NOMO-1 treated with dmso at 0.1 percent for 144 hours (cell line): ENCODE data around the gene FXR2.
"Not testable (repeated sequence)": the region's sequence is repeated elsewhere in the genome, so short reads cannot be mapped to it uniquely, and the experiment has no call there.

Experiments used
- DNase-seq: peaks from one replicate; lab custom pipeline; 2025; ENCODE audit not compliant: unreplicated experiment; lab: John Stamatoyannopoulos, UW

FXR2 gene

GRCh38 chr17:7614425-7615264 is at the start of gene FXR2:
FXR2 (minus strand) TSS chr17:7614897; CDS start chr17:7614532, 365 bp downstream.
- DNase-seq = peak; percentile 100

- no peak for DNase-seq
These were observed 42.4 kb upstream of the FXR2 start for GRCh38 chr17:7656958-7657609.

DNA sequence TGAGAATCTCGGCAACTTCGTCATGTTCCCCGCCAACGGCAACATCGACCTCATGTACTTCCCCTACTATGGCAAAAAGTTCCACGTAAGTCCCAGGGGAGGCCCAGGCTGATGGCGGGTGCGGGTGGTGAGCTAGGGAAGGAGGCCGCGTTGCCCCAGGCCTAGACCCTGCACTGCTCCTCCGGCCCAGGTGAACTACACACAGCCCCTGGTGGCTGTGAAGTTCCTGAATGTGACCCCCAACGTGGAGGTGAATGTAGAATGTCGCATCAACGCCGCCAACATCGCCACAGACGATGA is 40.8 kb upstream of the FXR2 start:
- no peak for DNase-seq

DNA sequence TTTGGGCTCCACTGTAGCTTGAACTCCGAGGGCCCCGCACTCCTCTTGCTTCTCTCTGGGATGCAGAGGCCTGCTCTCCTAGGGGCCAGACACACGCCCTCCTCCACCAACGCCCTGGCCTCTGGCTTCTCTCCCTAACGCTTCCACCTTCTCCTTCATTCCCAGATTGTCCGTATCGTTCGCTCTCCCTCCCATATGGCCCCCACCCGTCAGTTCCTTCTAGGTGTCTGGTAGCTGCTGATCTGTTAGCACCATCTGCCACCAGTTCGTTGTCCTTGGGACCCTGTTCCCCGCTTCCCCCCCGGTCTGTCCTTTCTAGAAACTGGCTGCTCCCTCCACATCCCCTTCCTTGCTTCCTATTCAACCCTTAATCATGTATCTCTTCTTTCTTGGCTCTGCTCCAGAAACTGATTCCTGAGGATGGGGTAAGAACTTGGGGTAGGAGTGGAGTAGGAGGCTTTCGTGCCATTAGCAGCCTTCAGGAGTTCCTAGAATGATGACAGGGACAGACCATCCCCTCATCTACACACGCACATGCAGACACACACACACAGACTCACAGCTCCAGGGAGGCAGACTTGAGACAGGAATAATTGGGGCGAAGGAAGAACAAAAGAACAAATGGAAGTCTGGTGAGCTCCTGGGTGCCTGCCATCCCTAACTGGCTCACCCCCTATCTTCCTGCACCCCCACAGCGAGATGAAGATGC is 40.3 kb upstream of the FXR2 start:
- no peak for DNase-seq

- no peak for DNase-seq
These were observed 38.0 kb upstream of the FXR2 start for GRCh38 chr17:7652388-7653356.

DNA sequence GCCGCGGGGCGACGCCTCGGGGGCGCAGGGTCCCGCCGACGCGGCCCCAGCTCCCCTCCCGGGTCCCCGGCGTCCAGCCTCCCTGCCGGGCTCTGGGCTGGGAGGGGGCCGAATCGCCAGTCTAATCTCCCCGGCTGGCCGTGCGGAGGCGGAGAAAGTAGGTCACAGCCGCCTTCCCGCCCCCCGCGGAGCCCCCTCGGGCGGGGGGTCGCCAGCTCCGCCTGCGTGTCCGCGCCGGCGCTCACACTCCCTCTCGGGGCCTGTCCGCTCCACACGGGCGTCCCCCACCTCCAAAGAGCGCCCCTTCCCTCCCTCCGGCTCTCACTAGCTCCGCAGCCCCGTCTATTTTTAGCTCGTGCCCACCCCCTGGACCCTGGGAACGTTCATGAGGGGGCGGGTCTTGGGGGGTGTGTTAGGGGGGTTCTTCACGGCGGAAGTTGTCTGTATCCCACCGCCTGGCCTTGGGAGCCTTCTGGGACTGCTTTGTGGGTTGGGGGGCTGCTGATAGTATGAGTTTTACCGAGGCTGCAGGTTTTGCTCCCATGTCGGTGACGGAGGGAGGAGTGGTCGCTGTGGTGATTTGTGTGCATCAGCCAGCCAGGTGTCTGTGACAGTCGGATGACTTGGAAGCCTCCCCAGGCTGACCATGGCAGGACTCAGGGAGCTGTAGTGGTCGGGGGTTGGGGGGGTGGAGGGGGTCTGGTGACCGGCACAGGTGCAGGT is 37.1 kb upstream of the FXR2 start:
- DNase-seq = no peak

DNA sequence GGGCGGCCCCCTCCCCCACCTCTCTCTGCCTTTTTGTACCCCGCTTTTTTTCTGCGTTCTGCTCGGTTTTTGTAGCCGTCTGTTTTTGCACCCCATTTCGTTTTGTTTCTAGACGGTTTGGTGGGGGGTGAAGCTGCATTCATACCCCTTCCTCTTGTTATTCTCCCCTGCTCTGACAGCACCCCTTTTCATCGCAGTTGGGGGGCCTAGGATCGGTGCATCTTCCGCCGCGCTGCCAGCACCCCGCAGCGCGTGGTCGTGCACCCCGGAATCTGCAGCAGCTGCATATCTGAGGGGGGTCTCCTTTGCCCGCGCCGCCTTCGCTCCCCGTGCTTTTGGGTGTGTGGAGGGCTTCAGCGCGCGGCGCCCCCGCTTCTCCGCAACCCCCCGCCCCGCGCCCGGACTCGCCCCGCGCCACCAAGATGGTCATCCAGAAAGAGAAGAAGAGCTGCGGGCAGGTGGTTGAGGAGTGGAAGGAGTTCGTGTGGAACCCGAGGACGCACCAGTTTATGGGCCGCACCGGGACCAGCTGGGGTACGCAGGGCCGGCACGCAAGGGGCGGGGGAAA is 36.5 kb upstream of the FXR2 start:
- no peak for DNase-seq

GRCh38 chr17:7650509-7651096 is 35.9 kb upstream of the FXR2 start, which contains the start of gene ATP1B2:
ATP1B2 (plus strand) TSS chr17:7650926; CDS start chr17:7651519, 593 bp downstream.
- DNase-seq = no peak

DNA sequence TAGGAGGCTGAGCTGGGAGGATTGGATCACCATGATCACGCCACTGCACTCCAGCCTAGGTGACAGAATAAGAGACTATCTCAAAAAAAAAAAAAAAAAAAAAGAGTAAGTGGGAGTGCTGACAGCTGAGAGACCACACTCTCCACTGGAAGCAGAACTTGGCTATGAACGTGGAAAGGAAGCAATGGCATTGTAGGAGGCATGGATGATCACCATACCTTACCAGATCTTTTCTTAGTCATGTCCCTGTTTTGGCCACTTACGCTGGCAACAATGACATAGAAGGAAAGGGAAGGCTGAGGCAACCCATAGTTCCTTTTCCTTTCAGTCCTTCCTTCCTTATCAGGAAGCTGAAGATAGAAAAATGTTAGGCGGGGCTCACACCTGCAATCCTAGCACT is 32.3 kb upstream of the FXR2 start:
- no peak for DNase-seq

DNA sequence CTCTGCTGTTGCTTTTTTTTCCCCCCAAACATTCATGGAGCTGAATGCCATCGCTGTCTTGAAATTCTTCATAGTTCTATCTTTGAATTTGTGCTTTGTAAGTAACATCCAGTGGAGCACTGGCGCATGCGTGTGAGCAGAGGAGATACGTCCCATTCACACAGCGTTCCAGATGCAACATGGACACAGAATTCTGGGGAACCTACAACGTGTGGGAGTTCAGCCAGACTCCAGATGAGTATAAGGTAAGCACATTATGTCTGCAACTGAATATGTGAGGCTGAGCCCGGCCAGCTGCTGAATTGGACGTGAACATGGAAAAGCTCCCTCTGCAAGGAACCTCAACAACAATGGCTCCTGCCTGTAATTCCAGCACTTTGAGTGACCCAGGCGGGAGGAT is 31.8 kb upstream of the FXR2 start:
- no peak for DNase-seq

GRCh38 chr17:7644775-7645174 is 30.1 kb upstream of the FXR2 start:
- peak; percentile 94 for DNase-seq

DNA sequence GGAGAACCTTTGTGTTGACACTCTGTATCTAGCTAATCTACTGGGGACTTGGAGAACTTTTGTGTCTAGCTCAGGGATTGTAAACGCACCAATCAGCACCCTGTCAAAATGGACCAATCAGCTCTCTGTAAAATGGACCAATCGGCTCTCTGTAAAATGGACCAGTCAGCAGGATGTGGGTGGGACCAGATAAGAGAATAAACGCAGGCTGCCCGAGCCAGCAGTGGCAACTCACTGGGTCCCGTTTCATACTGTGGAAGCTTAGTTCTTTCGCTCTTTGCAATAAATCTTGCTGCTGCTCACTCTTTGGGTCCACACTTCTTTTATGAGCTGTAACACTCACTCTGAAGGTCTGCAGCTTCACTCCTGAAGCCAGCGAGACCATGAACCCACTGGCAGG is 26.9 kb upstream of the FXR2 start:
- DNase-seq = not testable (repeated sequence)

GRCh38 chr17:7640783-7641182 is 26.1 kb upstream of the FXR2 start:
- DNase-seq = no peak

- no peak for DNase-seq
These were observed 21.5 kb upstream of the FXR2 start for GRCh38 chr17:7636163-7636562.

DNA sequence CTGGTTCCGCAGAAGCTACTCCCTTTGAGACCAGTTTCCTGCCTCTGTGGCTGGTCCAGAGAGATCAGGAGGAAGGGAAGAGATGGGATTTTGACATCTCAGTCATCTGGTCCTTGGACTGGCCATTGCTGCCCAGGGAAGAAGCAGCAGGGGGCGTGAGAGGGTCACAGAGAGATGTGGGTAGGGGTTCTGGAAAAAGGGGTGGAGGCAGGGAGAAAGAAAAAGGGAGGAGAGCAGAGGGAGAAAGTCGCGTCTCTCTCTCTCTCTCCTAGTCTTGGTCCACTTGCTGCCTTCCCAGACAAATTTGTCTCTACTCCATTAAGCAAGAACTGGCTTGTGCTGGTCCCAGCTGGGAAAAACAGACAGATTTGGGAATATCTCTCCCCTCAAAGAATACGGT is 19.7 kb upstream of the FXR2 start:
- no peak for DNase-seq

GRCh38 chr17:7633093-7633492 is 18.4 kb upstream of the FXR2 start:
- no peak for DNase-seq

DNA sequence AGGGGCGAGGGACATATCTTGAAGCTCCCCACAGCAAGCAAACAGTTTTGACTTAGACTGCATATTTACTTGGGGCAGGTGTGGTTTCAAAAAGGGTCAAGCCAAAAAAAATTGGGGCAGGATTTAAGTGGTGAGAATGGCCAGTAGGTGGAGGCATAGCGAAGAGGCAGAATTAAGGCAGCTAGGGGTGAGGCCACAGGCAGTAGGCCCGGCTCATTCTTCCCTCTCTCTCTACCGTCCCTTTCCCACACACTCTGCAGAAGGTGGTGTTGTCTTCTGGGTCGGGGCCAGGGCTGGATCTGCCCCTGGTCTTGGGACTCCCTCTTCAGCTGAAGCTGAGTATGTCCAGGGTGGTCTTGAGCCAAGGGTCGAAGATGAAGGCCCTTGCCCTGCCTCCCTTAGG is 17.8 kb upstream of the FXR2 start:
- peak; percentile 61 for DNase-seq

- no peak for DNase-seq
These were observed 17.0 kb upstream of the FXR2 start for GRCh38 chr17:7631398-7632380.
